ENCODE results near the gene NEK2.
"Not testable (repeated sequence)": the region's sequence is repeated elsewhere in the genome, so short reads cannot be mapped to it uniquely, and the experiment has no call there.

The NEK2 gene

GRCh38 chr1:211648336-211648735 is 27.1 kb downstream of the NEK2 start:
- no peak for DNase-seq

- no peak for DNase-seq
Measured at GRCh38 chr1:211647711-211648121, 27.7 kb downstream of the NEK2 start.

DNA sequence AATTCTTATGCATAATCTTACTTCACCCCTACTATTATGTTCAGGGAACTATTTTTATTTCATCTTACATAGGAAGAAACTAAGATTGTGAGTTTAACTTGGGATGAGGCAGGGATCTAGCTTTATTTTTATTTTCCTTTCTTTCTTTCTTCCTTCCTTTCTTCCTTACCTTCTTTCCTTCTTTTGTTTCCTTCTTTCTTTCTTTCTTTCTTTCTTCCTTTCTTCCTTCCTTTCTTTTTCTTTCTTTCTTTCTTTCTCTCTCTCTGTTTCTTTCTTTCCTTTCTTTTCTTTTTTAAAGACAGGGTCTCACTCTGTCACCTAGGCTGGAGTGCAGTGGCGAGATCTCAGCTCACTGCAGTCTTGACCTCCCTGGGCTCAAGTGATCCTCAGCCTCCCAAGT is 28.9 kb downstream of the NEK2 start:
- no peak for DNase-seq

DNA sequence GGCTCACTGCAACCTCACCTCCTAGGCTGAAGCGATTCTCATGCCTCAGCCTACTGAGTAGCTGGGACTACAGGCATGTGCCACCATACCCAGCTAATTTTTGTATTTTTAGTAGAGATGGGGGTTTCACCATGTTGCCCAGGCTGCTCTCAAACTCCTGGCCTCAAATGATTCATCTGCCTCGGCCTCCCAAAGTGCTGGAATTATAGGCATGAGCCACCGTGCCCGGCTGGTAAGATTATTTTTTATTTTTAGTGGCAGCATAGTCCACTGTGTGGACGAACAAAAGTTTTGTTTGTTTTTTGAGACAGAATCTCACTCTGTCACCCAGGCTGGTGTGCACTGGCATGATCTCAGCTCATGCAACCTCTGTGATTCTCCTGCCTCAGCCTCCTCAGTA is 29.8 kb downstream of the NEK2 start:
- DNase-seq = not testable (repeated sequence)

- no peak for DNase-seq
Measured at GRCh38 chr1:211644653-211645052, 30.8 kb downstream of the NEK2 start.

DNA sequence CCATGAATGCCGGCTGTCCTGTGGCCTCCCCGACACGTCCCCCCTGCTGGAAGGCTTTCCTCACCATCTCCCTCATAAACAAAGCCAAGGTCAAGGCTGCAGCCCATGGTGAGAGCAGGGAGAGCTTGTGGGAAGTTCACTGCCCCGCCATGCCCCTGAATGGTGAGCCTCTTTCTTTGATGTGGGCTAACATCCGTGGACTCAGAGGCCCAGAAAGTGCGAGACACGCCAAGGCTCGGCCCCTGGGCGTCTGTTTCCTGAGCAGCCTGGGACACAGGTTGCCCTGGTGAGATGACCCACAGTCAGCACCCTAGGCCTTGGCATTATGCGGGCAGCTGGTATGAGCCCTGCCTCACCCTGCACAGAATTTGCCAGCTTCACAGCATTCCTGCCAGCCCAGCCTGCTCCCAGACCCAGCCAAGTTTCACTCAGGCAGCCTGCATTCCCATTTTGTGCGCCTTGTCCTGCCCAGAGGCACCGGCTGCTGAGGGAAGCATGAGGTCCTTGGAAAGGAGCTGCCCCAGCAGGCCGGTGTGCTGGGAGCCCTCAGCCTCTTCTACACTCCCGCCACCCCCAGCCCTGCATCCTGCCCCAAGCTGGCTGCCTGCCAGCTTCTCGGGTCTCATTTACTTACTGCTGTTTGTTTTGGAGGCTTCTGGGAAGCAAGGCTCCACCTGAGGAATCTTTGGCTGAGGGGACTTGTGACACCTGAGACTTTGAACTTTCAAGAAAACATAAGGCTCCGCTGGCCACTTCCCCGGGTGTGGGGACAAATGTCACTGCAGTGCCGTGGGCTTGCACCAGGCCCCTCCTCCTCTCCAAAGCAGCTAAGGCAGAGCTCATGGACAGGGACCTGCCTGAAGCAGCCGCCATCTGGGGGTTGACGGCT is 31.9 kb downstream of the NEK2 start:
- DNase-seq = no peak

DNA sequence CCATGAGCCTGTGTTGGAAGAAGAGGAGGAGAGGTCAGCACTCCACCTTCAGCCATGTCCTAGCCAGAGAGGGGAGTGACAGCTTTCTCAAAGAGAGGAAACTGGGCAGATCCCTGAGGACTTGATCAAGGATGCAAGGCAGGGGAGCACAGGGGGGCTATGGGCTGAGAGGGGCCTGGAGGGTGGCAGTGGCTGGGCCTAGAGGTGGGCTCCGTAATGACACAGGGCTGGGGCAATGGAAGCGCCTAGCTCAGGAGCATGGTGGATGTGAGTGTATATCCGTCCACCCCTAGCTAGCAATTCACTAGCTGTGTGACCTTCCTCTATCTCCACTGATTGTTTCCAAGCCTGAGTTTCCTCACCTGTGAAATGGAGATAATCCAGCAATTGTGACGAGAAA is 32.6 kb downstream of the NEK2 start:
- DNase-seq = no peak

DNA sequence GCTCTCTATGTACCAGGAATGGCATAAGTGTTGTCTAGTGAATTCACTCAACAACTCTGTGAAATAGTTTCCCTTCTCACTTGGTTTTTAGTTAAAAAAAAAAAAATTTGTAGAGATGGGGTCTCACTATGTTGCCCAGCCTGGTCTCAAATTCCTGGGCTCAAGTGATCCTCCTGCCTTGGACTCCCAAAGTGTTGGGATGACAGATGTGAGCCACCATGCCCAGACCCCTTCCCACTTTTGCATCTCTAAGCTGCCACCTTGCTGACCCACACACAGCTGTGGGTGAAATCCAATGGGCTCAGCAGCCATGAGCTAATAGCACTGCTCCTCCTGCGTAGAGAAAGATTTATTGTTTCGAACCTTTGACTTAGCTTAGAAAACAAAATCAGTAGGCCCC is 33.5 kb downstream of the NEK2 start:
- no peak for DNase-seq

DNA sequence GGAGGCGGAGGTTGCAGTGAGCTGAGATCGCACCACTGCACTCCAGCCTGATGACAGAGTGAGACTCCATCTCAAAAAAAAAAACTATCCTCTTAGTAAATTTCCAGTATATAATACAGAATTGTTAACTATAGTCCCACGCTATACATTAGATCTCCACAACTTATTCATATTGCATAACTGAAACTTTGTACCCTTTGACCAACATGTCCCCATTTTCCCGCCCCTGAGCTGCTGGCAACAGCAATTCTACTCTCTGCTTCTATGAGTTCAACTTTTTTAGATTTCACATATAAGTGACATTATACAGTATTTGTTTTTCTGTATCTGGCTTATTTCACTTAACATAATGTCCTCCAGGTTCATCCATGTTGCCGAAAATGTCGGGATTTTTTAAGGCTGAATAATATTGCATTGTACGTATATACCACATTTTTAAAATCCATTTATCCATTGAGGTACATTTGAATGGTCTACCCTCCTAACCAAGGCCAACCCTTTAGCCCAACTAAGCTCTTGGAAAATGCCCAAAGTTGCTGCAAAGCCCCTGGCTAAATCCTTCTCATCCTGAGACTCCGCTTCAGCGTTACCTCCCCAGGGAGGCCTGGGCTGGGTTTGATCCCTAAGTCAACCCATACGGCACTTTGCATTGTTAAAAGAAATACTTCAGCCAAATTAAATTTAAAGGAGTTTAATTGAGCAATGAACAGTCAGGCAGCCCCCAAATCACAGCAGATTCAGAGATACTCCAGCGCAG is 34.2 kb downstream of the NEK2 start:
- DNase-seq = no peak

- no peak for DNase-seq
Measured at GRCh38 chr1:211640301-211640630, 35.2 kb downstream of the NEK2 start.

DNA sequence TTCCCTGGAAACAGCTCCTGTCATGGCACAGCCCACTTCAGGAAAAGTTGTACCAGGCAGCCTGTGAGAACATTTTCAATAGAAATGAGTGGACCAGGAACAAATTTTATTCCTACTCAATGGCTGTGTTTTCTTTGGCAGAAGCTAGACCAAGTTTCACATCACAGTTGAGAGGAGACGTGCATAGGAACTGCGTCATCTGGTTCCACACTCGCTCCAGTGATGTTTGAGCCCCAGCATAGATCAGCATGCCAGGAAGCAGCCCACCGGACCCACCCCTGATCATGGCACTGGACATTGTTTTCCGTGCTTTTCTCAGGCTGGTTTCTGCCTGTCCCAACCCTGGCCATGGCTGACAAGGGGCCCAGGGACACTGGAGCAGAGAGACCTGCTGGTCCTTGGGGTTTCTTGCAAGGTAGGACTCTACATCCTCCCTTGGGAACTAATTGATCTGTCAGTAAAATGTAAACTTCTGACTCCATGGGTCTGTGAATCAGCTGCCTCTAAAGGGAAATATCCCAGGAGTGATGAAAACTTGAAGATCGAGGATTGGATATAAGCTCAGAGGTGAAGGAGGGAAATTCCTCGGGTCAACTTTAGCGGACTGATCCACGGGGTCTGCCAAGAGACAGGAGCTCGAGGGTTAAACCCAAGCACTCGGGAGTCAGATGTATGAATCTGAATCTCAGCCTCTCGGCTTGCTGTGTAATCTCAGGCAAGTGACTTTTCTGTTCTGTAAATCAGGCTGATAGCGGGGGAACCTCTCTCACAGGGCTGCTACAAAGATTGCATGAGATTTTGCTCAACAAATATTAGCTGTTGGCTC is 35.7 kb downstream of the NEK2 start:
- DNase-seq = no peak

- DNase-seq = no peak
Measured at GRCh38 chr1:211638689-211639101, 36.7 kb downstream of the NEK2 start.

DNA sequence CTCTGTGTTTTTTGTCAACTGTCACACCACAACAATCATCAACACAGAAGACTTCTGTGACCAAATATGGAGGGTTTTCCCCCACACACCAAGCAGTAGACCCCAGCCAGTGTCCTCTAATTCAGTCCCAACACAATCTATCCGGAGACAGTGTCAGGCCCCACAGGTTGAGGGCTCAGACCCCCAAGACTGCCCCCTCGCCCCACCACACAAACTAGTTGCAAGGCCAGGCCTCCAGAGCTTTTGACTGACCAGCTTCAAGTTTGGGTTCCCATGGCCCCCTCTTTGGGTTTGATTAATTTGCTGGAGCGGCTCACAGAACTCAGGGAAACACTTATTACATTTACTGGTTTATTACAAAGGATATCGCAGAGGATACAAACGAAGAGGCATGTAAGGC is 37.2 kb downstream of the NEK2 start:
- DNase-seq = no peak

DNA sequence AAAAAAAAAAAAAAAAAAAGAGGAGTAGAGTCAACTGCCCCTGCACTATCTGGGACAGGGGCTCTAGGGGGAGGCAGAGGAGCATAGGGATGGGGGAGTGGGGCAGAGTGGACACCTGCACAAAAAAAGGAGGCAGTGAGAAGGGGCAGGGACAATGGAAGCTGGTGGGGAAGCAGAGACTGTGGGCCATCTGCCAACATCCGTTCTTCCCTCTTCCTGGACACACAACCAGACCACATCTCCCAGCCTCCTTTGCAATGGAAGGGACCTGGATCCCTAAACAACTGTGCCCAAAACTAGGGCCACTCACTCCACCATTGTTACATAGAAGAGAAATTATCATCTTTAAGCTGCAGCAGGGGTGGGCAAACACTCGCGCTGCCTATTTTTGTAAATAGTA is 38.4 kb downstream of the NEK2 start:
- DNase-seq = no peak

GRCh38 chr1:211636575-211637029 is 38.8 kb downstream of the NEK2 start:
- not testable (repeated sequence) for DNase-seq

GRCh38 chr1:211635597-211636205 is 39.7 kb downstream of the NEK2 start:
- DNase-seq = no peak

- DNase-seq = no peak
Measured at GRCh38 chr1:211634931-211635330, 40.5 kb downstream of the NEK2 start.

GRCh38 chr1:211634461-211634860 is 41.0 kb downstream of the NEK2 start:
- DNase-seq = no peak

DNA sequence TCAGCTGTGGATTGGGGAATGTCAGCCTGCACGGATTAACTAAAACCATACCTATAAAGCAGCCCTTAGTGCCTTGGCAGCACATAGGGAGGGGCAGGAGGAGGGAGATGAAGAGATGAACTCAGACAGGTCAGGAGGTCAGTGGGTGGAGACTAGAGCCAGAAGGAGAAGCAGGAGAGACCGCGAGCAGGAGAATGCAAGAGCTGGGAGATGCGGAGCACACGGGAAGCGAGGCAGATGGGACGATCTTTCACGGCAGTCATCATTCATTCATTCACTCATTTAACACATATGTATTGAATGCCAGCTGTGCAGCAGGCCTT is 41.9 kb downstream of the NEK2 start:
- no peak for DNase-seq

DNA sequence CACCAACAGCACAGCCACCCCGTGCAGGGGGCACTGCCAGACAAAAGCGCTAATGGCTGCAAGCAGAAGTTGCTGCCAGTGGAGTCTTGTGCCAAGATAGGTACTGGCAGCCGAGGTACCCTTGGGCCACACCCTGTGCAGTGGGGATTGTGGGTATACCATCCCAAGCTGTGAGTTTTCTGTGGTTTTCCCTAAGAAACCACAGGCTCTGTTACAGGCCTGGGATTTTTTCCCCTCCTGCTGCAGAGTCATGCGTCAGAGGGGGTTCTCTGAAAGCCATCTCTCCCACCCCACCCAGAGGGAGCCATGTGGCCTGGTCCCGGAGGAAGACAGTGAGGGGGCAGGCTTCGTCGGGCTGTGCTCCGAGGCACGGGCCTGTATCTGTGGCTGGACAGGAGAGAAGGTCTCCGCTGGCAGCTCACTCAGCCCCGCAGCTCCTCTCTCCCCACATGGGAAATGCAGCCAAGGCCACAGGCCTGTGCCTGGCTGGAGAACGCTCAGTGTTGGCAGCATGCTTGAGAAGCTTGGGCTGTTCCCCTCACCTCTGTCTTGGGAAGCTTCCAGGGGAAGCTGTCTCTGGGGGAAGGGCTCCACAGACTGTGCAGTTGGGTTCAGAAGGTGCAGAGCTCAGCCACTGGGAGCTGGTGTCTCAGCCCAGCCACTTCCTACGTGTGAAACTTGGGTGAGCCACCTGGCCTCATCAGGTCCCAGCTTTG is 42.5 kb downstream of the NEK2 start:
- DNase-seq = no peak

DNA sequence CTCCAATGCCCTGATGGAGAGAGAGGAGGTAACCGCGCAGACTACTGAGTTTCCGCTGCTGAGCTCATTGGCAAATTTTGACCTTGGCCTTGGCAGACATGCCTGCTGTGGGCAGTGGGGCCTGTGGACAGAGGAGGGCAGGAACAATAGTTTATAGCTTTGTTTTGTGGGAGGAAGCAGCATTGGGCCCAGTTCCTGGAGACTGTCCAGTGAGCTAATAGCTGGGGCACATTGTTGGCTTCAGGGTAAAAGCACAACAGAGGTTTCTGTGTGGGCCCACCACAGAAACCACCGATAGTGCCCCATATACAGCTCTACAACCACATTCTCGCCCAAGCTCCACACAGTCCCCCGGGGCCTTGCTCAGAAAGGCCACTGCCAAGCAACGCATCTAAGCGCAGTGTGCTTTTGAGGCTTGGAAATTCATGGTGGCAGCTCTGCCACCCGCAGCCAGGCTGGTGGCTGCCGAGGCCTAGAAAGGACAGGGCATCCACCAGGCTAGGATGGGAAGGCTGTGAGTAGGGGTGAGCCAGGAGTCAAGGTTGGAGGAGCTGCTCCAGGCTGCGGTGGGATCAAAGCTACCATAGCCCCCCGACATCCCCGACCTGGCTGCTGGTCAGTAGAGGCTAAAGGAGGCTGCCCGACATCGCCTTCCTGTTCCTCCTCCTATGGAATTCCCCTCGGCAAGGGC is 43.2 kb downstream of the NEK2 start:
- DNase-seq = no peak

GRCh38 chr1:211631168-211631567 is 44.3 kb downstream of the NEK2 start:
- no peak for DNase-seq

Measured in activated CD4-positive, alpha-beta T cell treated with anti-CD3 and anti-CD28 coated beads, Interleukin-2, amount 50 U/mL, for 1 hour (primary cell).